HepG2 (cell line): ENCODE measurements around the gene CAMTA1. TPM values are rescaled to one million over a fixed set of nuclear protein-coding genes. Genes with fewer than 3 reads are reported as not detected.

Source experiments
- ARNT2 ChIP-seq: sonication (generic); formaldehyde crosslinking; IDR thresholded peaks from 2 replicates; pipeline ENCODE4 v1.8.0; 2022; ENCODE audit warnings: mild to moderate bottlenecking, low read depth, missing genetic modification reagents, moderate library complexity
- ESRRA ChIP-seq: sonication (generic); formaldehyde crosslinking; IDR thresholded peaks from 2 replicates; pipeline ENCODE4 v1.5.1; 2020; ENCODE audit warnings: mild to moderate bottlenecking, low read depth, missing genetic modification reagents
- FOXA3 ChIP-seq: IDR thresholded peaks from 2 replicates; pipeline ENCODE4 v1.6.1; 2016; ENCODE audit warnings: missing genetic modification reagents, missing compliant biosample characterization
- HDAC2 ChIP-seq: sonication (generic); formaldehyde crosslinking; IDR thresholded peaks from 2 replicates; pipeline ENCODE4 v1.4.0; 2020; ENCODE audit warnings: missing genetic modification reagents
- MAZ ChIP-seq, 2 experiments: sonication (generic) in 1 of 2; formaldehyde crosslinking in 1 of 2; IDR thresholded peaks; 2 replicates each; pipeline versions ENCODE4 v1.5.0 to v1.6.1; 2012 to 2020; ENCODE audit warnings: low read depth in 2 of 2, mild to moderate bottlenecking in 2 of 2, borderline replicate concordance in 1 of 2, improper control_type of control experiment in 1 of 2, low read length in 1 of 2, missing genetic modification reagents in 1 of 2, moderate library complexity in 1 of 2
- SMC3 ChIP-seq: IDR thresholded peaks from 2 replicates; pipeline ENCODE4 v1.6.1; 2011; ENCODE audit warnings: low read length, improper control_type of control experiment
- SP5 ChIP-seq: IDR thresholded peaks from 2 replicates; pipeline ENCODE4 v1.6.1; 2016; ENCODE audit warnings: low read depth, borderline replicate concordance
- TP53 ChIP-seq: sonication (generic); formaldehyde crosslinking; conservative IDR thresholded peaks from 2 replicates; pipeline ENCODE4 v1.4.0; 2020; ENCODE audit warnings: missing genetic modification reagents
- ZNF724P ChIP-seq: sonication (generic); formaldehyde crosslinking; IDR thresholded peaks from 2 replicates; pipeline ENCODE4 v1.8.0; 2022; ENCODE audit warnings: missing genetic modification reagents, borderline replicate concordance
- polyA plus RNA-seq, 8 experiments: library from polyadenylated mRNA; depleted of rRNA in 3 of 8; stranded (reverse) in 7 of 8; unstranded in 1 of 8; fragments of >200 nt; fragmentation: Illumina TruSeq in 4 of 8; extraction: Trizol in 4 of 8; gene quantifications; 2 replicates each; pipeline versions ENCODE4 v1.2.1 to v1.2.3, GENCODE V29; 2011 to 2016; ENCODE audit warnings: low read depth in 4 of 8, missing spikeins in 1 of 8, mixed read lengths in 1 of 8; ENCODE audit not compliant: insufficient read depth in 1 of 8
- total RNA-seq, 5 experiments: library from RNA; depleted of rRNA; stranded (reverse); fragments of >200 nt; fragmentation: Illumina TruSeq; extraction: Trizol; gene quantifications; 2 replicates each; pipeline ENCODE4 v1.2.3, GENCODE V29; 2016; ENCODE audit warnings: low read depth in 1 of 5
- TF ChIP-seq, protein P1 (sequence below): sonication (generic); formaldehyde crosslinking; IDR thresholded peaks from 2 replicates; pipeline ENCODE4 v1.9.0; 2022; ENCODE audit warnings: missing genetic modification reagents, mild to moderate bottlenecking, borderline replicate concordance
- TF ChIP-seq, protein P2 (sequence below): sonication (generic); formaldehyde crosslinking; IDR thresholded peaks from 2 replicates; pipeline ENCODE4 v1.4.0; 2020; ENCODE audit warnings: missing genetic modification reagents, borderline replicate concordance
- TF ChIP-seq, protein P3 (sequence below): sonication (generic); formaldehyde crosslinking; IDR thresholded peaks from 2 replicates; pipeline ENCODE4 v1.4.0; 2020; ENCODE audit warnings: missing genetic modification reagents, borderline replicate concordance
- TF ChIP-seq, protein P4 (sequence below): sonication (generic); formaldehyde crosslinking; IDR thresholded peaks from 2 replicates; pipeline ENCODE4 v1.8.0; 2022; ENCODE audit warnings: mild to moderate bottlenecking, missing genetic modification reagents
- TF ChIP-seq, protein P5 (sequence below): sonication (generic); formaldehyde crosslinking; IDR thresholded peaks from 2 replicates; pipeline ENCODE4 v1.4.0; 2020; ENCODE audit warnings: missing genetic modification reagents, borderline replicate concordance

The CAMTA1 gene
- total and polyA plus RNA-seq, 2 of the 13 experiments (the other 11 are each of a cell fraction or from before 2014, with no cell fraction given), result 25.0 to 36.4 TPM

DNA sequence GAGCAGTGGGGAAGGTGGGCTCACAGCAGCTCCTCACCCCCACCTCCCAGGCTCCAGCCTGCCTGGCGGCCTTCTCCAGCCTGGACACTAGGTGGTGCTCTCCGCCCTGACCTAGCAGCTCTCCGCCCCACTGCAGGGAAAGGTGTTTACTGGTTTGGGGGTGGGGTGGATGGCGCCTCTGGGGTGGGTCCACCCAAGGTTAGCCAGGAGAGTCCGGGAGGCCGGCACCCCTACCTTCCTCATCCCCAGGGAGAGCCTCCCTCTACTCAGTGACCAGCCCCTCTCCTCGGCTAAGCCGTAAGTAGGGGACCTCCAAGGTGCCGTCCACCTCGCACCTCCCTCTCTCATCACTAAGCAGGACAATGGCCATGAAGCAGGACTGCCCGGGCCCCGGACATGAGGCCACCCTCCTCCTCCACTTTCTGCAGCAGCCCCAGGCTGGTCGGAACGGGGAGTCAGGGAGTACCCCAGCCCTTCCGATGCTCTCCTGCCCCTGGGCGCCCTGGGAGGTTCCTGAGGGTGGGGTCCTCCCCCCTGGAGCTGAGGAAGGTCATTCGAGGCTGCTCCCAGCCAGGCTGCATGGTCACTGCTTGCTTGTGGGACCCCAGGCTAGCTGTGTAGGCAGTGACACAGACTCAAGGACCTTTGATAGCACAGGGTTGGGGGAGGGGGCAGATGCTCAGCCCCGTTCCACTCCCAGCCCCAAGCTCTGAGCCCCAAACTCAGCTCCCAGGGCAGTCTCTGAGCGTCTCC, 884.5 kb downstream of the CAMTA1 start (continued):
- TF ChIP-seq SP5 (CRISPR knock-in tag), result 0 out of 2 replicates have a peak, but pooled peaks have one; percentile 20
- TF ChIP-seq ZNF724P (CRISPR knock-in tag), result 0 out of 2 replicates have a peak, but pooled peaks have one; percentile 37
- no peak for TF ChIP-seq ARNT2 (CRISPR knock-in tag)
- TF ChIP-seq, protein P1, sequence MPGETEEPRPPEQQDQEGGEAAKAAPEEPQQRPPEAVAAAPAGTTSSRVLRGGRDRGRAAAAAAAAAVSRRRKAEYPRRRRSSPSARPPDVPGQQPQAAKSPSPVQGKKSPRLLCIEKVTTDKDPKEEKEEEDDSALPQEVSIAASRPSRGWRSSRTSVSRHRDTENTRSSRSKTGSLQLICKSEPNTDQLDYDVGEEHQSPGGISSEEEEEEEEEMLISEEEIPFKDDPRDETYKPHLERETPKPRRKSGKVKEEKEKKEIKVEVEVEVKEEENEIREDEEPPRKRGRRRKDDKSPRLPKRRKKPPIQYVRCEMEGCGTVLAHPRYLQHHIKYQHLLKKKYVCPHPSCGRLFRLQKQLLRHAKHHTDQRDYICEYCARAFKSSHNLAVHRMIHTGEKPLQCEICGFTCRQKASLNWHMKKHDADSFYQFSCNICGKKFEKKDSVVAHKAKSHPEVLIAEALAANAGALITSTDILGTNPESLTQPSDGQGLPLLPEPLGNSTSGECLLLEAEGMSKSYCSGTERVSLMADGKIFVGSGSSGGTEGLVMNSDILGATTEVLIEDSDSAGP (CRISPR knock-in tag), result peak; percentile 45; the same call in 1 of the 2 replicates
- TF ChIP-seq, protein P2, sequence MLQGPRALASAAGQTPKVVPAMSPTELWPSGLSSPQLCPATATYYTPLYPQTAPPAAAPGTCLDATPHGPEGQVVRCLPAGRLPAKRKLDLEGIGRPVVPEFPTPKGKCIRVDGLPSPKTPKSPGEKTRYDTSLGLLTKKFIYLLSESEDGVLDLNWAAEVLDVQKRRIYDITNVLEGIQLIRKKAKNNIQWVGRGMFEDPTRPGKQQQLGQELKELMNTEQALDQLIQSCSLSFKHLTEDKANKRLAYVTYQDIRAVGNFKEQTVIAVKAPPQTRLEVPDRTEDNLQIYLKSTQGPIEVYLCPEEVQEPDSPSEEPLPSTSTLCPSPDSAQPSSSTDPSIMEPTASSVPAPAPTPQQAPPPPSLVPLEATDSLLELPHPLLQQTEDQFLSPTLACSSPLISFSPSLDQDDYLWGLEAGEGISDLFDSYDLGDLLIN, result no peak
- TF ChIP-seq MAZ (IDR thresholded peaks at IDR 0.05; ENCODE audit: borderline replicate concordance, low read depth, low read length), result no peak
- TF ChIP-seq MAZ (CRISPR knock-in tag; IDR thresholded peaks at IDR 0.05; ENCODE audit: low read depth), result peak; percentile 75; the same call in 1 of the 2 replicates
- TF ChIP-seq TP53 (CRISPR knock-in tag), result no peak
- peak; percentile 35; the same call in 1 of the 2 replicates for TF ChIP-seq SMC3
- TF ChIP-seq, protein P3, sequence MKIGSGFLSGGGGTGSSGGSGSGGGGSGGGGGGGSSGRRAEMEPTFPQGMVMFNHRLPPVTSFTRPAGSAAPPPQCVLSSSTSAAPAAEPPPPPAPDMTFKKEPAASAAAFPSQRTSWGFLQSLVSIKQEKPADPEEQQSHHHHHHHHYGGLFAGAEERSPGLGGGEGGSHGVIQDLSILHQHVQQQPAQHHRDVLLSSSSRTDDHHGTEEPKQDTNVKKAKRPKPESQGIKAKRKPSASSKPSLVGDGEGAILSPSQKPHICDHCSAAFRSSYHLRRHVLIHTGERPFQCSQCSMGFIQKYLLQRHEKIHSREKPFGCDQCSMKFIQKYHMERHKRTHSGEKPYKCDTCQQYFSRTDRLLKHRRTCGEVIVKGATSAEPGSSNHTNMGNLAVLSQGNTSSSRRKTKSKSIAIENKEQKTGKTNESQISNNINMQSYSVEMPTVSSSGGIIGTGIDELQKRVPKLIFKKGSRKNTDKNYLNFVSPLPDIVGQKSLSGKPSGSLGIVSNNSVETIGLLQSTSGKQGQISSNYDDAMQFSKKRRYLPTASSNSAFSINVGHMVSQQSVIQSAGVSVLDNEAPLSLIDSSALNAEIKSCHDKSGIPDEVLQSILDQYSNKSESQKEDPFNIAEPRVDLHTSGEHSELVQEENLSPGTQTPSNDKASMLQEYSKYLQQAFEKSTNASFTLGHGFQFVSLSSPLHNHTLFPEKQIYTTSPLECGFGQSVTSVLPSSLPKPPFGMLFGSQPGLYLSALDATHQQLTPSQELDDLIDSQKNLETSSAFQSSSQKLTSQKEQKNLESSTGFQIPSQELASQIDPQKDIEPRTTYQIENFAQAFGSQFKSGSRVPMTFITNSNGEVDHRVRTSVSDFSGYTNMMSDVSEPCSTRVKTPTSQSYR (CRISPR knock-in tag), result peak; percentile 86
- no peak for TF ChIP-seq ESRRA (CRISPR knock-in tag)
- TF ChIP-seq, protein P4, sequence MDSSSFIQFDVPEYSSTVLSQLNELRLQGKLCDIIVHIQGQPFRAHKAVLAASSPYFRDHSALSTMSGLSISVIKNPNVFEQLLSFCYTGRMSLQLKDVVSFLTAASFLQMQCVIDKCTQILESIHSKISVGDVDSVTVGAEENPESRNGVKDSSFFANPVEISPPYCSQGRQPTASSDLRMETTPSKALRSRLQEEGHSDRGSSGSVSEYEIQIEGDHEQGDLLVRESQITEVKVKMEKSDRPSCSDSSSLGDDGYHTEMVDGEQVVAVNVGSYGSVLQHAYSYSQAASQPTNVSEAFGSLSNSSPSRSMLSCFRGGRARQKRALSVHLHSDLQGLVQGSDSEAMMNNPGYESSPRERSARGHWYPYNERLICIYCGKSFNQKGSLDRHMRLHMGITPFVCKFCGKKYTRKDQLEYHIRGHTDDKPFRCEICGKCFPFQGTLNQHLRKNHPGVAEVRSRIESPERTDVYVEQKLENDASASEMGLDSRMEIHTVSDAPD (CRISPR knock-in tag), result no peak
- no peak for TF ChIP-seq HDAC2
- 0 out of 2 replicates have a peak, but pooled peaks have one; percentile 31 for TF ChIP-seq FOXA3
- TF ChIP-seq, protein P5, sequence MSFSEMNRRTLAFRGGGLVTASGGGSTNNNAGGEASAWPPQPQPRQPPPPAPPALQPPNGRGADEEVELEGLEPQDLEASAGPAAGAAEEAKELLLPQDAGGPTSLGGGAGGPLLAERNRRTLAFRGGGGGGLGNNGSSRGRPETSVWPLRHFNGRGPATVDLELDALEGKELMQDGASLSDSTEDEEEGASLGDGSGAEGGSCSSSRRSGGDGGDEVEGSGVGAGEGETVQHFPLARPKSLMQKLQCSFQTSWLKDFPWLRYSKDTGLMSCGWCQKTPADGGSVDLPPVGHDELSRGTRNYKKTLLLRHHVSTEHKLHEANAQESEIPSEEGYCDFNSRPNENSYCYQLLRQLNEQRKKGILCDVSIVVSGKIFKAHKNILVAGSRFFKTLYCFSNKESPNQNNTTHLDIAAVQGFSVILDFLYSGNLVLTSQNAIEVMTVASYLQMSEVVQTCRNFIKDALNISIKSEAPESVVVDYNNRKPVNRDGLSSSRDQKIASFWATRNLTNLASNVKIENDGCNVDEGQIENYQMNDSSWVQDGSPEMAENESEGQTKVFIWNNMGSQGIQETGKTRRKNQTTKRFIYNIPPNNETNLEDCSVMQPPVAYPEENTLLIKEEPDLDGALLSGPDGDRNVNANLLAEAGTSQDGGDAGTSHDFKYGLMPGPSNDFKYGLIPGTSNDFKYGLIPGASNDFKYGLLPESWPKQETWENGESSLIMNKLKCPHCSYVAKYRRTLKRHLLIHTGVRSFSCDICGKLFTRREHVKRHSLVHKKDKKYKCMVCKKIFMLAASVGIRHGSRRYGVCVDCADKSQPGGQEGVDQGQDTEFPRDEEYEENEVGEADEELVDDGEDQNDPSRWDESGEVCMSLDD (CRISPR knock-in tag), result no peak
